Gastroesophageal sphincter (tissue), 4 donors: ENCODE measurements around the gene TMEM184A. TPM values are rescaled to one million over a fixed set of nuclear protein-coding genes. Genes with fewer than 3 reads are reported as not detected.

Experiments used
- ATAC-seq: fragments of 150-250 bp; one replicate; pipeline ENCODE4 v1.9.1; 2016; ENCODE audit warnings: mild to moderate bottlenecking, moderate library complexity
- H3K27ac ChIP-seq, 4 donors: fragments of 200-600 bp; sonication (generic) in 3 of 4; 1 replicate in 3 of 4; 2 replicates in 1 of 4; pipeline ENCODE4 v1.5.1; 2016 to 2019
- H3K27me3 ChIP-seq: fragments of 200-600 bp; sonication (generic); one replicate; pipeline ENCODE4 v1.5.1; 2019
- H3K36me3 ChIP-seq, 2 donors: fragments of 200-600 bp; sonication (generic); one replicate each; pipeline ENCODE4 v1.5.1; 2019; ENCODE audit warnings: control low read depth in 1 of 2
- H3K4me1 ChIP-seq, 3 donors: fragments of 200-600 bp; sonication (generic); 1 replicate in 2 of 3; 2 replicates in 1 of 3; pipeline ENCODE4 v1.5.1; 2016 to 2019; ENCODE audit warnings: control low read depth in 2 of 3
- H3K4me3 ChIP-seq, 2 donors: fragments of 200-600 bp; sonication (generic); one replicate each; pipeline ENCODE4 v1.5.1; 2019; ENCODE audit warnings: mild to moderate bottlenecking in 1 of 2, moderate library complexity in 1 of 2
- H3K9me3 ChIP-seq, 3 donors: fragments of 200-600 bp; sonication (generic); one replicate each; pipeline ENCODE4 v1.5.1; 2017 to 2019; ENCODE audit warnings: control low read depth in 2 of 3
- CTCF ChIP-seq, 4 experiments: fragments of 200-600 bp in 2 of 4; fragments of 450-650 bp in 2 of 4; sonication (generic) in 1 of 4; IDR thresholded peaks; one replicate each; pipeline ENCODE4 v1.5.1; 2017 to 2019; ENCODE audit warnings: antibody characterized with exemption in 4 of 4, mild to moderate bottlenecking in 2 of 4, moderate library complexity in 2 of 4
- EP300 ChIP-seq: sonication (generic); formaldehyde crosslinking; IDR thresholded peaks from one replicate; pipeline ENCODE4 v1.6.1; 2017; ENCODE audit warnings: antibody characterized with exemption, mild to moderate bottlenecking
- POLR2A ChIP-seq, 2 donors: fragments of 450-650 bp; IDR thresholded peaks; one replicate each; pipeline ENCODE4 v1.6.1; 2017; ENCODE audit warnings: antibody characterized with exemption in 2 of 2, mild to moderate bottlenecking in 2 of 2, moderate library complexity in 1 of 2
- POLR2AphosphoS5 ChIP-seq: sonication (generic); formaldehyde crosslinking; IDR thresholded peaks from one replicate; pipeline ENCODE4 v1.6.1; 2017; ENCODE audit warnings: antibody characterized with exemption
- WGBS, 2 donors: methylation state at CpG; one replicate each; pipeline ENCODE4 v1.1.5; 2018; ENCODE audit warnings: low coverage in 1 of 2; 5-methylcytosine and 5-hydroxymethylcytosine counted together
- total RNA-seq, 4 donors: library from RNA; depleted of rRNA; stranded (reverse); fragments of >200 nt; gene quantifications; one replicate each; pipeline ENCODE4 v1.1.0, GENCODE V29; 2016

Gene TMEM184A
- total RNA-seq, 4 donors from 2014 or later = 0.15 to 1.5 (median 0.31) TPM; not detected in 1

- Histone ChIP-seq H3K4me1 (peaks cover 0 to 15% (median 12%) of the 10 kb centered on the region in 3 donors), H3K27ac (no peak overlapping the region), H3K4me3 (no peak overlapping the region), H3K9me3 (no peaks in the 10 kb centered on the region), H3K36me3 (no peaks in the 10 kb centered on the region), H3K27me3 (peaks cover 29% of the 10 kb centered on the region)
- 74% methylated on average over 17 of the region's 20 CpGs; no CpG with 5 or more reads in 1 of the 2 donors for WGBS, 2 donors
- TF ChIP-seq EP300 (no peak), POLR2AphosphoS5 (no peak), CTCF (IDR thresholded peaks at IDR 0.05) (no peak), POLR2A (IDR thresholded peaks at IDR 0.05) (no peak)
- ATAC-seq = no peak
Observed at GRCh38 chr7:1554333-1555045, 1.5 kb downstream of the TMEM184A start.

DNA sequence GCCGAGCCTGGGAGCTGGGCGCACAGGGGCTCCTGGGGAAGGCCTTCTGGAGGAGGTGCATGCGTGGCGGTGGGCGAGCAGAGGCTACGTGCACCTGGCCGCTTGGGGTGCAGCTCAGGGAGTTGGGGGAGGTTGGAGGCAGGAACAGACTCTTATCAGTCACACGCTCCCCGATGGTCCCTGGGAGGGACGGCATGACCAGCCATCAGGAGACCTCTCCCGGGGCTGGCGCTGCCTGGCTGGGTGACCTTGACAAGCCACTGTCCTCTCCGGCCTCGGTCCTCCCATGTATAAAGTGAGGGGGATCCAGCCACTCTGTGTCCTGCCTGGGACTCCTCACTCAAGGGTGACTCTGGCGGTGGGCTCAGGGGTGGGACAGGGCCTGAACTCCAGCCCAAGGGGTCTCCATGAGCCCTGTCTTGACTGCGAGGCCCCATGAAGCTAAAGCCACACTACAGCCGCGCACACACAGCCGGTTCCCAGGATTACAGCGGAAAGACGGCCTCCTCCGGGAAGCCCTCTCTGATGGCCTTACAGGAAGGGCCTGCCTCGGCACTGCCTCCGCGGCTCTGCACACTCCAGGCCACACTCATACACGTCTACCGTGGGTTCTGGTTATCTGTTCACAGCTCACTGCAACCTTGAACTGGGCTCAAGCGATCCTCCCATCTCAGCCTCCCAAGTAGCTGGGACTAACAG, 2.3 kb downstream of the TMEM184A start:
- Histone ChIP-seq H3K27me3 (peaks cover 20% of the 10 kb centered on the region), H3K9me3 (no peaks in the 10 kb centered on the region), H3K36me3 (no peaks in the 10 kb centered on the region), H3K27ac (no peak overlapping the region), H3K4me1 (peaks cover 0 to 15% (median 12%) of the 10 kb centered on the region in 3 donors), H3K4me3 (no peak overlapping the region)
- WGBS, 2 donors = 80 to 85% methylated on average over 1 to 4 of the region's 28 CpGs
- no peak for ATAC-seq
- TF ChIP-seq POLR2A (IDR thresholded peaks at IDR 0.05) (no peak), CTCF (IDR thresholded peaks at IDR 0.05) (no peak), POLR2AphosphoS5 (no peak), EP300 (no peak)

GRCh38 chr7:1552200-1552599, 3.8 kb downstream of the TMEM184A start:
- WGBS, 2 donors = 56 to 78% methylated on average over 6 of the region's 7 CpGs

GRCh38 chr7:1550846-1551155, 5.2 kb downstream of the TMEM184A start:
- no peaks in the 10 kb centered on the region for H3K36me3 ChIP-seq
- H3K4me1 ChIP-seq = peaks cover 0 to 13% (median 8%) of the 10 kb centered on the region in 3 donors
- peaks cover 7% of the 10 kb centered on the region for H3K27me3 ChIP-seq
- no peak overlapping the region for H3K4me3 ChIP-seq
- TF ChIP-seq POLR2A (IDR thresholded peaks at IDR 0.05) (no peak), POLR2AphosphoS5 (no peak), CTCF (IDR thresholded peaks at IDR 0.05) (no peak), EP300 (no peak)
- no peak overlapping the region for H3K27ac ChIP-seq
- ATAC-seq = no peak
- no peaks in the 10 kb centered on the region for H3K9me3 ChIP-seq
- WGBS, 2 donors = 100% methylated on average over 1 of the region's 17 CpGs; no CpG with 5 or more reads in 1 of the 2 donors

More at GRCh38 chr7:1552200-1552599, 3.8 kb downstream of the TMEM184A start:
- TF ChIP-seq CTCF (IDR thresholded peaks at IDR 0.05) = no peak
- Histone ChIP-seq H3K4me3 (no peak overlapping the region), H3K9me3 (no peaks in the 10 kb centered on the region), H3K36me3 (no peaks in the 10 kb centered on the region), H3K27ac (no peak overlapping the region), H3K4me1 (peaks cover 0 to 15% (median 12%) of the 10 kb centered on the region in 3 donors), H3K27me3 (peaks cover 13% of the 10 kb centered on the region)
- no peak for ATAC-seq
